Measurements from ENCODE around the gene DCUN1D2.

- TF ChIP-seq CTCF (IDR thresholded peaks at IDR 0.05) (no peak), POLR2A (IDR thresholded peaks at IDR 0.05) (no peak)
Measured at GRCh38 chr13:113461022-113461751, 29.3 kb downstream of the DCUN1D2 start.

Measured in right lobe of liver (tissue), 4 donors.